RWPE1 (cell line): ENCODE data around the gene SEMA4C.

Experiments
- CTCF ChIA-PET: fragments of 350-600 bp; sonication (Branson Sonifier 250); formaldehyde crosslinking; extraction: SDS; loops from one replicate; lab custom pipeline; 2021; lab: Yijun Ruan, JAX
- POLR2A ChIA-PET: fragments of 400-600 bp; formaldehyde crosslinking; extraction: SDS; loops from one replicate; lab custom pipeline; 2020; ENCODE audit warnings: antibody characterized with exemption; ENCODE audit not compliant: low non-redundant PET; lab: Yijun Ruan, JAX
- DNase-seq: peaks from one replicate; pipeline ENCODE4 v3.0.0; 2012; ENCODE audit warnings: low spot score
- H3K27ac ChIP-seq: fragments of 450-650 bp; 2 replicates; pipeline ENCODE4 v1.5.1; 2017
- TF ChIP-seq, protein P1 (sequence below): fragments of 450-650 bp; conservative IDR thresholded peaks from 2 replicates; pipeline ENCODE4 v1.5.1; 2017; ENCODE audit warnings: low read depth, mild to moderate bottlenecking

The SEMA4C gene

GRCh38 chr2:96868555-96869280 lies 1.2 kb downstream of the SEMA4C start:
- CTCF ChIA-PET: interaction anchor here (0.6 to 3.1 kb wide), 15 partner anchors 11 to 320 kb away, joined by 3 to 27 read pairs (median 3); partner anchors contain the start of gene ANKRD39
- POLR2A ChIA-PET: interaction anchor here (0.6 to 1.6 kb wide), 3 partner anchors 11 to 167 kb away, joined by 3 to 9 read pairs (median 7); partner anchors contain the start of gene ANKRD39
- peak overlapping the region; percentile 89 for H3K27ac ChIP-seq
- TF ChIP-seq, protein P1, sequence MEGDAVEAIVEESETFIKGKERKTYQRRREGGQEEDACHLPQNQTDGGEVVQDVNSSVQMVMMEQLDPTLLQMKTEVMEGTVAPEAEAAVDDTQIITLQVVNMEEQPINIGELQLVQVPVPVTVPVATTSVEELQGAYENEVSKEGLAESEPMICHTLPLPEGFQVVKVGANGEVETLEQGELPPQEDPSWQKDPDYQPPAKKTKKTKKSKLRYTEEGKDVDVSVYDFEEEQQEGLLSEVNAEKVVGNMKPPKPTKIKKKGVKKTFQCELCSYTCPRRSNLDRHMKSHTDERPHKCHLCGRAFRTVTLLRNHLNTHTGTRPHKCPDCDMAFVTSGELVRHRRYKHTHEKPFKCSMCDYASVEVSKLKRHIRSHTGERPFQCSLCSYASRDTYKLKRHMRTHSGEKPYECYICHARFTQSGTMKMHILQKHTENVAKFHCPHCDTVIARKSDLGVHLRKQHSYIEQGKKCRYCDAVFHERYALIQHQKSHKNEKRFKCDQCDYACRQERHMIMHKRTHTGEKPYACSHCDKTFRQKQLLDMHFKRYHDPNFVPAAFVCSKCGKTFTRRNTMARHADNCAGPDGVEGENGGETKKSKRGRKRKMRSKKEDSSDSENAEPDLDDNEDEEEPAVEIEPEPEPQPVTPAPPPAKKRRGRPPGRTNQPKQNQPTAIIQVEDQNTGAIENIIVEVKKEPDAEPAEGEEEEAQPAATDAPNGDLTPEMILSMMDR: peak; percentile 72
- peak; percentile 82 for DNase-seq

- peak overlapping the region; percentile 89 for H3K27ac ChIP-seq
- POLR2A ChIA-PET: interaction anchor here (0.6 to 1.6 kb wide), 3 partner anchors 10 to 166 kb away, joined by 3 to 9 read pairs (median 7); partner anchors contain the start of gene ANKRD39
These were observed 1.9 kb downstream of the SEMA4C start for GRCh38 chr2:96867756-96868554.

GRCh38 chr2:96866986-96867755 lies 2.7 kb downstream of the SEMA4C start:
- ChIA-PET CTCF (interaction anchor here (1.4 to 3.1 kb wide), 3 partner anchors 9 to 83 kb away, joined by 7 to 27 read pairs (median 12); partner anchors contain the start of gene ANKRD39), POLR2A (interaction anchor here (1.6 kb wide), 1 partner anchor 9 kb away, joined by 9 read pairs; the partner anchor contains the start of gene ANKRD39)
- no peak for DNase-seq
- peak overlapping the region; percentile 89 for H3K27ac ChIP-seq
- TF ChIP-seq, protein P1: no peak

More at GRCh38 chr2:96867756-96868554, 1.9 kb downstream of the SEMA4C start:
- CTCF ChIA-PET: interaction anchor here (0.6 to 3.1 kb wide), 13 partner anchors 10 to 82 kb away, joined by 3 to 27 read pairs (median 4); partner anchors contain the start of gene ANKRD39
- TF ChIP-seq, protein P1: no peak
- no peak for DNase-seq

DNA sequence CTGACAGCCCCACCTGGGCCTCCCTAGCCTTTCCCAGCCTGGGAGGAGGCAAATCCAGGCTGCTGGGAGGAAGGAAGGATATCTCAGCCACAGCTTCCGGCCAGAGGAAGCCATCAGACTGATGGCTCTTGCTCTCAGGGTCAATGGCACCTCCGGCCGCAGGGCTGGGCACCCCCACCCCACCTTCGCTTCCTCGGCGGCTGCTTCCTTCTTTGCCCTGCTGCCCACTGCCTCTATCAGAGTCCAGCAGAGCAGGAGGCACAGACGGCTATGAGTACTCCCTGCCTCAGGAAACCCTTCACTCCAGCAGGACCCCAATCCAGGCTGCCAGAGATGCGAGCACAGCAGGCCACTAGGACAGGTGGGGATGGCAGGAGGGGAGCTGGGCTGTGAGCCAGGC lies 3.3 kb downstream of the SEMA4C start:
- no peak for DNase-seq
- peak overlapping the region; percentile 89 for H3K27ac ChIP-seq
- ChIA-PET POLR2A (no interaction called here), CTCF (interaction anchor here (0.7 to 0.8 kb wide), 2 partner anchors 11 to 89 kb away, joined by 3 to 4 read pairs; no protein-coding TSS in a partner anchor)
- TF ChIP-seq, protein P1: no peak

DNA sequence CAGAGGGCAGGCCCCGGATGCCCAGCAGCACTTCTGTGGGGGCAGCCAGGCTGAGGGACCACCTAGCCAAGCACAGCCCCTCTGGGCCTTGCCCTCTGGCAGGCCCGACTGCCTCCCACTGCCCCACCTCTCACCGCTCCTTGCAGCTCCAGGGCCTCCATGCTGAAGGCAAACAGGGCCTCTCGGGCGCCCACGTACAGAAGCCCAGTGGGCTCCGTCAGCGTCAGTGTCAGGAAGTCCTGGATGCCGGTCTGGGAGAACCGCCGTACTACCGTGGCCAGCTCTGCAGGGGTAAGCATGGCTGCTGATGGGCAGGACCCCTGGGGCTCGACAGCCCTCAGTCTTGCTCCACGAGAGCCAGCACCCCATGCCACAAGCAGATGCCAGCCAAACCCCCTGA lies 3.7 kb downstream of the SEMA4C start:
- ChIA-PET POLR2A (no interaction called here), CTCF (interaction anchor here (0.7 to 0.8 kb wide), 2 partner anchors 11 to 89 kb away, joined by 3 to 4 read pairs; no protein-coding TSS in a partner anchor)
- TF ChIP-seq, protein P1: no peak
- DNase-seq: no peak
- peak overlapping the region; percentile 89 for H3K27ac ChIP-seq
